NCI-H2081 (cell line): Measurements from ENCODE around the gene CENPE.
"Not testable (repeated sequence)": the region's sequence is repeated elsewhere in the genome, so short reads cannot be mapped to it uniquely, and the experiment has no call there.

Source experiments
- DNase-seq, 2 experiments: peaks; one replicate each; lab custom pipeline; 2025; lab: John Stamatoyannopoulos, UW

Gene CENPE

GRCh38 chr4:103198111-103198765 is at the start of gene CENPE:
Gene CENPE, minus strand, starts transcription at chr4:103198343. Its CDS starts 24 bp downstream, at chr4:103198319.
- DNase-seq, result peak; percentile 79 to 83

DNA sequence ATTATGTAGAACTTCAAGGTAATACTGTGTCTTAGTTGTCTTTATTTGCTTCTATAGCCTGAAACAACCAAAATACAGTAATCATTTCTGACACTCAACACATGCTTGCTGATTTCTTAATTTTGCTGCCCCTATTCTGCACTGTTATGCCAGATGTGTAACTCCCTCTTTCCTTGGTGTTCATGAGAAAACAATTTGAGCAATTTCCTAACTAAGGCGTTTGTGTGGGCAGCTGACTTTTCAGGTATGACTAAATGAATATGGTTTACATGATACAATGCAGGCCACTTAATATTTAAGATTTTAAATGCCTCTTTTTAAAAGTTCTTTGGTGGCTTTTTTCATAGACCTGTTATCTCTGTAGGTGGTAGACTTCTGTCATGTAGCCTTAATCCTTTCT is 46.1 kb upstream of the CENPE start:
- DNase-seq, result no peak

- DNase-seq, result not testable (repeated sequence)
Measured at GRCh38 chr4:103230938-103231337, 32.8 kb upstream of the CENPE start.

DNA sequence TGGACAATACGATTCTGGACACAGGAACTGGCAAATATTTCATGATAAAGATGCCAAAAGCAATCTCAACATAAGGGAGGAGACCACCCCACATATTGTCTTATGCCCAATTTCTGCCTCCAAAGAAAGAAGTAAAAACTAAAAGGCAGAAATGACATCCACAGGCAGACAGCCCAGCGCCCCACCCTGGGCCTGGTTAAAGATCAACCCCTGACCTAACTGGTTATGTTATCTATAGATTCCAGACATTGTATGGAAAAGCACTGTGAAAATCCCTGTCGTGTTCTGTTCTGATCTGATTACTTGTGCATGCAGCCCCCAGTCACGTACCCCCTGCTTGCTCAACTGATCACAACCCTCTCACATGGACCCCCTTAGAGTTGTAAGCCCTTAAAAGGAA is 25.4 kb upstream of the CENPE start:
- not testable (repeated sequence) for DNase-seq

DNA sequence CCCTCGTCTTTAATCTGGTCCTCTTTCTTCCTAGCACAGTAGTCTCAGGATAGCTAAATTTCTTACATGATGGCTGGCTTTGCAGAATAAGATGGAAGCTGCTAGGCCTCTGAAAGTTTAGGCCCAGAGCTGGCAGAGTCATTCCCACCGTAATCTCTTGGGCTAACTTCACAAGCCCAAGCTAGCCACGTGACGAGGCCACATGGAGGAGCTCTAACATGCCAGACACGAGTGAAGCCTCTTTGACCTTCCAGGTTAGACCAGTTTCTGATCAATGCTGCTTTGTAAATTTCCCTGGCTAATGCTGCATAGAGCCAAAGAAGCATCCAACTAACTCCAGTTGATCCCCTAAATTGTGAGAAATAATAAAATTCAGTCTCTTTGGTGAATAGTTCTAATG is 9.5 kb upstream of the CENPE start:
- peak in 1 of 2 experiments; percentile 29 for DNase-seq

GRCh38 chr4:103204111-103204510 is 6.0 kb upstream of the CENPE start:
- DNase-seq, result peak in 1 of 2 experiments; percentile 3

GRCh38 chr4:103201724-103202123 is 3.6 kb upstream of the CENPE start:
- DNase-seq, result no peak

DNA sequence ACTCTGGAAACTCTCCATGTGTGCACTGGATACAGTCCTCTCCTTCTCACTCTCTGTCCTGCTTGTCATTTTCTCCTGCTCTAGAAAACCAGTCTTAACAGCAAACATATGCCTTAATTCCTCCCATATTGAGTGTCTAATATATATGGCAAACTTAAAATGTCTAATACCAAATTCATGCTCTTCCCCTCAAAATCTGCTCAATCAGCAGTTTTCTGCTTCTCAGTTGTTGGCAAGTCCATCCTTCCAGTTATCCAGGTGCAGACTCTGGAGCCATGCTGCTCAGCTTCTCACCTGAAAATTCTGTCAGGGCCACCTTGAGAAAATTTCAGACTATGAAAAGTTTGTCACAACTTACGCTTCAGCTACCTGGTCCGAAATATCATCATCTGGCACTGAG is 3.1 kb upstream of the CENPE start:
- DNase-seq, result no peak

- no peak for DNase-seq
Measured at GRCh38 chr4:103199009-103199408, 866 bp upstream of the CENPE start.

GRCh38 chr4:103197765-103198110 is 405 bp downstream of the CENPE start:
- no peak for DNase-seq

- no peak for DNase-seq
Measured at GRCh38 chr4:103193457-103193856, 4.7 kb downstream of the CENPE start.

DNA sequence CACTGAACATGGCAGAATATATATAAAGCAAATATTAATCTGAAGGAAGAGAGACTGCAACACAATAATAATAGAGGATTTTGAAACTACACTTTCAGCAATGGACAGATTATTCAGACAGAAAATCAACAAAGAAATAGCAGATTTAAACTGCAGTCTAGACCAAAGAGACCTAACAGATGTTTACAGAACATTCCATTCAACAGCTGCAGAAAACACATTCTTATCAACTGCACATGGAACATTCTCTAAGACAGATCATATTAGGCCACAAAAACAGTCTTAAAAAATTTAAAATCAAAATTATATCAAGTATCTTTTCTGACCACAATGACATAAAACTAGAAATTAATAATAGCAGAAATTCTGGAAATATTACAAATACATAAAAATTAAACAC is 27.1 kb downstream of the CENPE start:
- DNase-seq, result no peak

DNA sequence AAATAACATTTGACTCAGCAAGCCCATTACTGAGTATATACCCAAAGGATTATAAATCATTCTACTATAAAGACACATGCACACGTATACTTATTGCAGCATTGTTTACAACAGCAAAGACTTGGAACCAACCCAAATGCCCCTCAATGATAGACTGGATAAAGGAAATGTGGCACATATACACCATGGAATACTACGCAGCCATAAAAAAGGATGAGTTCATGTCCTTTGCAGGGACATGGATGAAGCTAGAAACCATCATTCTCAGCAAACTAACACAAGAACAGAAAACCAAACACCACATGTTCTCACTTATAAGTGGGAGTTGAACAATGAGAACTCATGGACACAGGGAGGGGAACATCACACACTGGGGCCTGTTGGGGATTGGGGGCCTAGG is 28.4 kb downstream of the CENPE start:
- not testable (repeated sequence) for DNase-seq

GRCh38 chr4:103168993-103169392 is 29.1 kb downstream of the CENPE start:
- no peak for DNase-seq

- DNase-seq, result no peak
Measured at GRCh38 chr4:103162176-103162575, 36.0 kb downstream of the CENPE start.

DNA sequence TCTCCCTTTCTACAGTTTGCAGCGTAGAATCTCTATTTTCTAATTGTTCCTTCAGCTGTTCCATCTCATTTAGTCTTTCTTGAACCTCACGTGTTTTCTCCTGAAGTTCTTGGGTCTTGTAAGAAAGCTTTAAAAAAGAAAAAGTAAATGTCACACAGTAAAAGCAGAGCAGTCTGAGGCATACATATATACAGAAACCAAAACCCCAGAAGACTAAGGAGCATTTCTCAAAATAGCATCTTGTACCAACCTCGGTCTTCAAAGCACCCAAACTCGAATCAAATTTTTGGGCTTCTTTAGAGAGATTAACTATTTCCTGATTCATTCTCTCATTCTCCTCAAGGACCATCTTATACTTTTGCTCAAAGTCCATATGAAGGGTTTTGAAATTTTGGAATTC is 39.4 kb downstream of the CENPE start:
- no peak for DNase-seq

DNA sequence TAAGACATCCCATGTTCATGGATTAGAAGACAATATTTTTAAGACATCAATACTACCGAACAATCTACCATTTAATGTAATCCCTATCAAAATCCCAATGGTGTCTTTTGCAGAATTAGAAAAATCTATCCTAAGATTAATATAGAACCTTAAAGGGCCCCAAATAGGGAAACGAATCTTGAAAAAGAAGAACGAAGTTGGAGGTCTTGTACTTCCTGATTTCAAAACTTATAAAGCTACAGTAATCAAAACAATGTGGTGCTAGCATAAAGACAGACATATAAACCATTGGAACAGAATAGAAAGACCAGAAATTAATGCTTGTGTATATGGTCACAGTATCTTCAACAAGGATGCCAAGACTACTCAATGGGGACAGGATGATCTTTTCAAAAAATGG is 42.0 kb downstream of the CENPE start:
- no peak for DNase-seq

GRCh38 chr4:103152381-103152780 is 45.8 kb downstream of the CENPE start:
- DNase-seq, result no peak

GRCh38 chr4:103150677-103151076 is 47.5 kb downstream of the CENPE start:
- DNase-seq, result no peak

DNA sequence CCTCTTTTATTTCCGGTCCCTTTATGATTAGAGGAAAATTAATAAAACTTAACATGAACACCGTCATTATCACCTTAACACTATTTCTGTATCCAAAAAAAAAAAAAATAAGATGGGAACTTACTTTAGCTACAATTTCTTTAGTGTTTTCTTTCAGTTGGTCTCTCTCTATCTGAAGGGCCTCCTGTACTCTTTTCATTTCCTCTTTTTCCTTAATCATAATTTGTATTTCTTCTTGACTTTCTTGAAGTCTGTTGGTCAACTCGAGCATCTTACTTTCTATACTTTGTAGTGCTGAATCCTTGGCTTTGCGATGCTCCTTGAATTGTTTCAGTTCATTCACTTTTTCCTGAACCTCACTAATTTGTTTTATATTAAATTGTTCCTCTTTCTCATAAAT is 53.2 kb downstream of the CENPE start:
- no peak for DNase-seq

- no peak for DNase-seq
Measured at GRCh38 chr4:103137446-103137827, 60.7 kb downstream of the CENPE start.

DNA sequence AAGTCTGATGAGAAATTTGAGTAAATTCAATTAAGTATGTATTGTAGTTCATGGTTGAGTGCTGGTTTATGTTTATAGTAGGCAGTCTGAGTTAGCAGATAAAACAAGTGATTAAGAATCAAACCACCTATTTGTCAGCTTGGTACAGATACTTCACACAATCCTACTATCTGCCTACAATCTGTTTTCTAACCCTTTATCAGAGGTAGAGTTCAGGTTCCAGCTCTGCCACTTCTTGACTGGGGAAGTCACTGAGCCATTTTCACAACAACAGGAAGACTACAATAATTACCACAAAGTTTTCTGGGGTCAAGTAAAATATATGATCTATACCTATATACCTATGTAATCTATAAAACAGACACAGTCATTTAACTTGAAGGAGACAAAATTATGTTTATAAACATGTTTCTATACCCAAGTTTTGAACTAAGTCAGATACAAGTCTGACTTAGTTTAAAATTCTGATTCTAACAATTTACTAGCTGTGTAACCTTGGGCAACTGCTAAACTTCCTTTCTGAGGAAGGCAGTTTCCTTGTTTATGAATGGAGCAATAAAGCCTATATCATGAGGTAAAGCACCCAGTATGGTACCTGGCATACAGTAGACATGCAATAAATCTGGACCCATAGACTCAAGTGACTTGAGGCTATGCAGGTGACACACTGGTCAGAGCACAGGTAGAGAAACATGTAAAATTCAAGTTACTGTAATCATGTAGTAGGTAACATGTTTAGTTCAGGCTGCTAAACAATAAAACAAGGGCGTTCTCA is 61.3 kb downstream of the CENPE start:
- no peak for DNase-seq

- no peak for DNase-seq
Measured at GRCh38 chr4:103129174-103129573, 69.0 kb downstream of the CENPE start.

DNA sequence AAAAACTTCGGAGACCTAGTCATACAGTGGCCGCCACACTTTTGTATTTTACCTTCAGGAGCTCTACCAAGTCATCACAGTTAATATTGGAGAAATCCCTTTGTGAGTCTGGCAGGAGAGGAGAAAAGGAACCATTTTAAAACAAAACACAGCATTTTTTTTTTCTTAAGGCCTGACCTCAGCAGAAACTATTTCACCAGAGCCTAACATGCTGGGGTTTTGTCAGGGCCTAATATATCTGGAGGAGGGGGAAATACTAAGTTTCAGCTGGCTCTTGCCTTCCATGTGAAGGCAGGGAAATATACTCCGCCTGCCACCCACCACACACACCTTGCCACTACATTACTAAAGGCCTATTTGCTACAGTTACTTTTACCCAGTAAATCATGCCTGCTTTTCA is 72.0 kb downstream of the CENPE start:
- no peak for DNase-seq
